IMR-90 (cell line): Measurements from ENCODE around the gene TM7SF3. TPM values are rescaled to one million over a fixed set of nuclear protein-coding genes. Genes with fewer than 3 reads are reported as not detected.

Source experiments
- ATAC-seq: fragments of 200-7000 bp; cut with Tn5 transposase; 2 replicates; pipeline ENCODE4 v1.9.1; 2020; ENCODE audit warnings: low read depth, mild to moderate bottlenecking, moderate library complexity
- BruUV-seq: library from RNA; stranded (reverse); fragments of 400-500 nt; replicated peaks from 2 replicates; lab custom pipeline; 2021; lab: Mats Ljungman, UMichigan
- CTCF ChIA-PET: fragments of 300-600 bp; formaldehyde crosslinking; extraction: SDS; loops from one replicate; lab custom pipeline; 2021; ENCODE audit warnings: antibody characterized with exemption; lab: Yijun Ruan, JAX
- POLR2A ChIA-PET: fragments of 300-600 bp; sonication (Branson Sonifier 250); formaldehyde crosslinking; loops from one replicate; lab custom pipeline; 2022; ENCODE audit warnings: antibody characterized with exemption; ENCODE audit not compliant: unreplicated experiment; lab: Charles Lee
- DNase-seq: peaks from one replicate; pipeline ENCODE4 v3.0.0; 2013
- H2AFZ ChIP-seq: replicated peaks from 2 replicates; pipeline ENCODE3; 2013; ENCODE audit warnings: low read length, mild to moderate bottlenecking; ENCODE audit not compliant: poor library complexity
- H2AK5ac ChIP-seq: 2 replicates; pipeline ENCODE4 v1.6.1; 2013; ENCODE audit warnings: low read depth, low read length, inconsistent platforms
- H2AK9ac ChIP-seq: replicated peaks from 2 replicates; pipeline ENCODE3; 2013; ENCODE audit warnings: mild to moderate bottlenecking, low read depth, low read length, moderate library complexity; ENCODE audit not compliant: poor library complexity
- H2BK120ac ChIP-seq: 2 replicates; pipeline ENCODE4 v1.6.1; 2013; ENCODE audit warnings: low read depth, low read length, inconsistent platforms
- H2BK15ac ChIP-seq: 3 replicates; pipeline ENCODE4 v1.6.1; 2013; ENCODE audit warnings: low read depth, low read length, inconsistent platforms
- H2BK20ac ChIP-seq: 2 replicates; pipeline ENCODE4 v1.6.1; 2013; ENCODE audit warnings: low read depth, mild to moderate bottlenecking, inconsistent platforms, low read length, moderate library complexity
- H2BK5ac ChIP-seq: 2 replicates; pipeline ENCODE4 v1.6.1; 2013; ENCODE audit warnings: mild to moderate bottlenecking, low read depth, low read length, inconsistent platforms; ENCODE audit not compliant: poor library complexity, severe bottlenecking
- H3K14ac ChIP-seq: replicated peaks from 2 replicates; pipeline ENCODE4 v1.6.1; 2013; ENCODE audit warnings: low read depth, low read length, inconsistent platforms
- H3K18ac ChIP-seq: 2 replicates; pipeline ENCODE4 v1.6.1; 2013; ENCODE audit warnings: low read depth, low read length, control low read depth
- H3K23ac ChIP-seq: 2 replicates; pipeline ENCODE4 v1.6.1; 2013; ENCODE audit warnings: low read depth, low read length, inconsistent platforms
- H3K27ac ChIP-seq: 2 replicates; pipeline ENCODE4 v1.5.1; 2013; ENCODE audit warnings: mild to moderate bottlenecking, control low read depth, low read length; ENCODE audit not compliant: insufficient read depth
- H3K27me3 ChIP-seq: 2 replicates; pipeline ENCODE4 v1.6.1; 2013; ENCODE audit warnings: low read length; ENCODE audit not compliant: control insufficient read depth, insufficient read depth
- H3K36me3 ChIP-seq: 2 replicates; pipeline ENCODE4 v1.6.1; 2013; ENCODE audit warnings: low read length, mixed read lengths; ENCODE audit not compliant: control insufficient read depth, insufficient read depth
- H3K4ac ChIP-seq: 2 replicates; pipeline ENCODE4 v1.6.1; 2013; ENCODE audit warnings: low read depth, low read length, inconsistent platforms
- H3K4me1 ChIP-seq: 2 replicates; pipeline ENCODE4 v1.6.1; 2013; ENCODE audit warnings: low read length, mixed read lengths; ENCODE audit not compliant: control insufficient read depth, insufficient read depth
- H3K4me2 ChIP-seq: 2 replicates; pipeline ENCODE4 v1.6.1; 2013; ENCODE audit warnings: low read depth, mild to moderate bottlenecking, control low read depth, low read length, moderate library complexity
- H3K4me3 ChIP-seq: 2 replicates; pipeline ENCODE4 v1.5.1; 2013; ENCODE audit warnings: low read depth, mild to moderate bottlenecking, control low read depth, low read length, moderate library complexity; ENCODE audit not compliant: insufficient read depth
- H3K56ac ChIP-seq: 2 replicates; pipeline ENCODE4 v1.6.1; 2013; ENCODE audit warnings: low read length, inconsistent platforms; ENCODE audit not compliant: insufficient read depth; ENCODE audit errors: extremely low read depth
- H3K79me1 ChIP-seq, 2 experiments: 2 replicates each; pipeline ENCODE4 v1.6.1; 2013; ENCODE audit warnings: low read length in 2 of 2, inconsistent platforms in 1 of 2, low read depth in 1 of 2
- H3K9ac ChIP-seq: 2 replicates; pipeline ENCODE4 v1.6.1; 2013; ENCODE audit warnings: low read depth, low read length, control low read depth
- H3K9me1 ChIP-seq: 2 replicates; pipeline ENCODE4 v1.6.1; 2013; ENCODE audit warnings: low read length, inconsistent platforms; ENCODE audit not compliant: insufficient read depth
- H3K9me3 ChIP-seq: 2 replicates; pipeline ENCODE4 v1.6.1; 2013; ENCODE audit warnings: low read length; ENCODE audit not compliant: control insufficient read depth, insufficient read depth
- H4K20me1 ChIP-seq: 2 replicates; pipeline ENCODE4 v1.6.1; 2013; ENCODE audit warnings: low read length, inconsistent platforms; ENCODE audit not compliant: insufficient read depth
- H4K5ac ChIP-seq: 2 replicates; pipeline ENCODE4 v1.6.1; 2013; ENCODE audit warnings: mild to moderate bottlenecking, low read depth, low read length, control low read depth
- H4K8ac ChIP-seq, 2 experiments: 2 replicates each; pipeline ENCODE4 v1.6.1; 2013; ENCODE audit warnings: low read depth in 2 of 2, low read length in 2 of 2, control low read depth in 1 of 2, inconsistent platforms in 1 of 2
- H4K91ac ChIP-seq: 2 replicates; pipeline ENCODE4 v1.6.1; 2013; ENCODE audit warnings: low read depth, low read length, inconsistent platforms; ENCODE audit not compliant: insufficient read depth
- BHLHE40 ChIP-seq: fragments of 150-350 bp; IDR thresholded peaks from 2 replicates; pipeline ENCODE4 v1.6.1; 2016; ENCODE audit warnings: mild to moderate bottlenecking, low read depth, low read length
- CHD1 ChIP-seq: IDR thresholded peaks from 2 replicates; pipeline ENCODE4 v1.6.1; 2012; ENCODE audit warnings: low read depth, low read length, improper control_type of control experiment
- FOS ChIP-seq: fragments of 150-350 bp; IDR thresholded peaks from 2 replicates; pipeline ENCODE4 v1.6.1; 2016; ENCODE audit warnings: low read depth, low read length
- MAFK ChIP-seq: IDR thresholded peaks from 2 replicates; pipeline ENCODE4 v1.6.1; 2012; ENCODE audit warnings: low read depth, low read length, improper control_type of control experiment
- MXI1 ChIP-seq: IDR thresholded peaks from 2 replicates; pipeline ENCODE4 v1.6.1; 2012; ENCODE audit warnings: low read depth, mild to moderate bottlenecking, low read length, moderate library complexity, borderline replicate concordance
- NFE2L2 ChIP-seq: fragments of 150-350 bp; IDR thresholded peaks from 2 replicates; pipeline ENCODE4 v1.6.1; 2016; ENCODE audit warnings: low read depth, mild to moderate bottlenecking, low read length
- POLR2A ChIP-seq: IDR thresholded peaks from 2 replicates; pipeline ENCODE4 v1.6.1; 2012; ENCODE audit warnings: mild to moderate bottlenecking, low read depth, low read length
- RAD21 ChIP-seq: IDR thresholded peaks from 2 replicates; pipeline ENCODE4 v1.6.1; 2012; ENCODE audit warnings: low read length, improper control_type of control experiment
- RCOR1 ChIP-seq: IDR thresholded peaks from 2 replicates; pipeline ENCODE4 v1.6.1; 2012; ENCODE audit warnings: mild to moderate bottlenecking, low read length, improper control_type of control experiment; ENCODE audit not compliant: insufficient replicate concordance
- SMC3 ChIP-seq: fragments of 150-350 bp; IDR thresholded peaks from 2 replicates; pipeline ENCODE4 v1.6.1; 2016; ENCODE audit warnings: low read depth, mild to moderate bottlenecking, antibody characterized with exemption, low read length, moderate library complexity
- WGBS, 2 experiments: methylation state at CpG; one replicate each; pipeline versions ENCODE4 v1.1.5 to v1.1.7; 2013; ENCODE audit warnings: missing lambda C conversion rate in 2 of 2; ENCODE audit not compliant: insufficient read length in 1 of 2; ENCODE audit errors: extremely low coverage in 2 of 2; 5-methylcytosine and 5-hydroxymethylcytosine counted together
- dilution Hi-C: fragments of 300-500 bp; cut with HindIII; formaldehyde crosslinking; loops from one replicate; pipeline ENCODE4 v1.14.3; 2018; ENCODE audit warnings: low sequenced_read_pairs; ENCODE audit not compliant: unreplicated experiment
- in situ Hi-C: fragments of 300-500 bp; cut with MboI; formaldehyde crosslinking; loops from 3 replicates; pipeline ENCODE4 v1.14.3; 2019; ENCODE audit warnings: low sequenced_read_pairs, inconsistent platforms, mixed read lengths
- intact Hi-C: fragments of 100-400 bp; cut with micrococcal nuclease; formaldehyde crosslinking; loops from 2 replicates; pipeline ENCODE4 v1.10.0; 2022
- polyA plus RNA-seq, 3 experiments: library from polyadenylated mRNA; depleted of rRNA; stranded (reverse); fragments of >200 nt; gene quantifications; 2 replicates each; pipeline ENCODE4 v1.2.3, GENCODE V29; 2012; ENCODE audit warnings: low replicate concordance in 1 of 3
- total RNA-seq: library from RNA; depleted of rRNA; stranded (reverse); fragments of >200 nt; gene quantifications from 2 replicates; pipeline ENCODE4 v1.2.3, GENCODE V29; 2012
- TF ChIP-seq, protein P1 (sequence below): fragments of 150-350 bp; IDR thresholded peaks from 2 replicates; pipeline ENCODE4 v1.6.1; 2017; ENCODE audit warnings: mild to moderate bottlenecking, antibody characterized with exemption, low read length, low read depth
- TF ChIP-seq, protein P2 (sequence below): conservative IDR thresholded peaks from 2 replicates; pipeline ENCODE4 v1.5.1; 2012; ENCODE audit warnings: mild to moderate bottlenecking, low read depth, low read length, improper control_type of control experiment
- TF ChIP-seq, protein P3 (sequence below): fragments of 150-350 bp; IDR thresholded peaks from 2 replicates; pipeline ENCODE4 v1.6.1; 2016; ENCODE audit warnings: low read depth, mild to moderate bottlenecking, low read length, moderate library complexity, borderline replicate concordance

Gene TM7SF3
- total and polyA plus RNA-seq, 2 of the 4 experiments (the other 2 are of a cell fraction): 35.3 to 46.6 TPM

DNA sequence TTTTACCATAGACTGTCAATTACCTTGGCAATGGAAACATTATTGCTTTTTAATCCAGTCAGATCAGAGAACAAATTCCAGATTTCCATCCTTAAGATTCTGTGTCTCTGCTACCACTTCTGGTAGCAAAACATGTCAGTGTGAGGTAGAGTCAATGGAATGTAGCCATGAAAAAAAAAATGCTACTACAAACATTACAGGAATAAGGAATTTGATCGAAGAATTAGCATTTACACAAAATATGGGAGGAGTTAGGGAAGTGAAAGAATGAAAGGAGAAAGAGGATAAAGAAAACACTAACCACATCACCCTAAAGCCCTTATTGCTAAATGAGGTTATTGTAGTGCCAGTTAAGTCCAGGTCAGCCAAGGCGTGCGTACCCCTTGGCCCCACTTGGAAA is 17.3 kb upstream of the TM7SF3 start:
- WGBS, 2 experiments: no CpG with 5 or more reads among the region's 3 CpGs
- H3K9me3 ChIP-seq: no peaks in the 10 kb centered on the region
- H3K27ac ChIP-seq: peak overlapping the region; percentile 50; the same call in 1 of the 2 replicates
- H3K4me1 ChIP-seq: peaks cover 3% of the 10 kb centered on the region
- H4K20me1 ChIP-seq: no peaks in the 10 kb centered on the region
- TF ChIP-seq SMC3: no peak
- no peak for TF ChIP-seq CHD1
- TF ChIP-seq, protein P1, sequence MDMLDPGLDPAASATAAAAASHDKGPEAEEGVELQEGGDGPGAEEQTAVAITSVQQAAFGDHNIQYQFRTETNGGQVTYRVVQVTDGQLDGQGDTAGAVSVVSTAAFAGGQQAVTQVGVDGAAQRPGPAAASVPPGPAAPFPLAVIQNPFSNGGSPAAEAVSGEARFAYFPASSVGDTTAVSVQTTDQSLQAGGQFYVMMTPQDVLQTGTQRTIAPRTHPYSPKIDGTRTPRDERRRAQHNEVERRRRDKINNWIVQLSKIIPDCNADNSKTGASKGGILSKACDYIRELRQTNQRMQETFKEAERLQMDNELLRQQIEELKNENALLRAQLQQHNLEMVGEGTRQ: no peak
- TF ChIP-seq RCOR1: no peak
- TF ChIP-seq RAD21: no peak
- no peak for TF ChIP-seq BHLHE40
- no peak for TF ChIP-seq NFE2L2
- no peak for TF ChIP-seq POLR2A
- TF ChIP-seq, protein P2, sequence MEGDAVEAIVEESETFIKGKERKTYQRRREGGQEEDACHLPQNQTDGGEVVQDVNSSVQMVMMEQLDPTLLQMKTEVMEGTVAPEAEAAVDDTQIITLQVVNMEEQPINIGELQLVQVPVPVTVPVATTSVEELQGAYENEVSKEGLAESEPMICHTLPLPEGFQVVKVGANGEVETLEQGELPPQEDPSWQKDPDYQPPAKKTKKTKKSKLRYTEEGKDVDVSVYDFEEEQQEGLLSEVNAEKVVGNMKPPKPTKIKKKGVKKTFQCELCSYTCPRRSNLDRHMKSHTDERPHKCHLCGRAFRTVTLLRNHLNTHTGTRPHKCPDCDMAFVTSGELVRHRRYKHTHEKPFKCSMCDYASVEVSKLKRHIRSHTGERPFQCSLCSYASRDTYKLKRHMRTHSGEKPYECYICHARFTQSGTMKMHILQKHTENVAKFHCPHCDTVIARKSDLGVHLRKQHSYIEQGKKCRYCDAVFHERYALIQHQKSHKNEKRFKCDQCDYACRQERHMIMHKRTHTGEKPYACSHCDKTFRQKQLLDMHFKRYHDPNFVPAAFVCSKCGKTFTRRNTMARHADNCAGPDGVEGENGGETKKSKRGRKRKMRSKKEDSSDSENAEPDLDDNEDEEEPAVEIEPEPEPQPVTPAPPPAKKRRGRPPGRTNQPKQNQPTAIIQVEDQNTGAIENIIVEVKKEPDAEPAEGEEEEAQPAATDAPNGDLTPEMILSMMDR: no peak
- TF ChIP-seq MXI1: no peak
- no peak for TF ChIP-seq MAFK
- no peak for TF ChIP-seq FOS
- TF ChIP-seq, protein P3, sequence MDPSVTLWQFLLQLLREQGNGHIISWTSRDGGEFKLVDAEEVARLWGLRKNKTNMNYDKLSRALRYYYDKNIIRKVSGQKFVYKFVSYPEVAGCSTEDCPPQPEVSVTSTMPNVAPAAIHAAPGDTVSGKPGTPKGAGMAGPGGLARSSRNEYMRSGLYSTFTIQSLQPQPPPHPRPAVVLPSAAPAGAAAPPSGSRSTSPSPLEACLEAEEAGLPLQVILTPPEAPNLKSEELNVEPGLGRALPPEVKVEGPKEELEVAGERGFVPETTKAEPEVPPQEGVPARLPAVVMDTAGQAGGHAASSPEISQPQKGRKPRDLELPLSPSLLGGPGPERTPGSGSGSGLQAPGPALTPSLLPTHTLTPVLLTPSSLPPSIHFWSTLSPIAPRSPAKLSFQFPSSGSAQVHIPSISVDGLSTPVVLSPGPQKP: no peak
- 0 out of 2 replicates have a peak overlapping the region, but pooled peaks have one; percentile 23 for H2BK20ac ChIP-seq
- H3K14ac ChIP-seq: no peak overlapping the region
- H3K18ac ChIP-seq: no peak overlapping the region; the same call in 1 of the 2 replicates
- no peak overlapping the region for H2BK120ac ChIP-seq
- no peak overlapping the region; the same call in 1 of the 2 replicates for H4K5ac ChIP-seq
- H3K9me1 ChIP-seq: 0 out of 2 replicates have a peak, but pooled peaks cover 2% of the 10 kb centered on the region
- H2BK15ac ChIP-seq: no peak overlapping the region
- no peak overlapping the region for H2AFZ ChIP-seq
- H2AK9ac ChIP-seq: no peak overlapping the region
- POLR2A ChIA-PET: interaction anchor here (0.6 kb wide), 1 partner anchor 140 kb away, joined by 4 read pairs; no protein-coding TSS in a partner anchor
- no peak overlapping the region for H3K4me2 ChIP-seq
- H3K9ac ChIP-seq: no peak overlapping the region
- H3K4me3 ChIP-seq: no peak overlapping the region
- H2BK5ac ChIP-seq: peak overlapping the region; percentile 48
- H3K56ac ChIP-seq: no peak overlapping the region
- H3K23ac ChIP-seq: no peak overlapping the region
- intact Hi-C loops: no loop called here
- peak overlapping the region; percentile 44; the same call in 1 of the 2 replicates for H3K4ac ChIP-seq
- in situ Hi-C loops: no loop called here
- CTCF ChIA-PET: no interaction called here
- peak overlapping the region; percentile 82; the same call in 1 of the 2 replicates for H2AK5ac ChIP-seq
- dilution Hi-C loops: no loop called here
- no peak overlapping the region for H4K91ac ChIP-seq
- H3K79me1 ChIP-seq: peaks cover 2 to 8% of the 10 kb centered on the region in 2 experiments; a peak in 2 of 4 replicates
- H3K36me3 ChIP-seq: peaks cover 24% of the 10 kb centered on the region
- peak; percentile 80 for ATAC-seq
- peak; percentile 60 for DNase-seq
- H4K8ac ChIP-seq: no peak overlapping the region
- no TSS peak for BruUV-seq
- no peaks in the 10 kb centered on the region for H3K27me3 ChIP-seq
